Activated effector memory CD4-positive, alpha-beta T cell treated with Interleukin-2 at 50 U/mL for 16 hours (primary cell): ENCODE measurements around the gene ZNF560.

Experiments
- DNase-seq: peaks from one replicate; pipeline ENCODE4 v3.0.0-alpha.2; 2020

The ZNF560 gene

GRCh38 chr19:9435279-9436268 lies 62.8 kb downstream of the ZNF560 start, which contains the start of gene ZNF266:
Gene ZNF266 (minus strand): TSS chr19:9435573. CDS start chr19:9420089, 15,484 bp downstream.
- DNase-seq, result peak; percentile 87

GRCh38 chr19:9431475-9431874 lies 66.9 kb downstream of the ZNF560 start:
- DNase-seq, result peak; percentile 14

GRCh38 chr19:9430444-9430843 lies 68.0 kb downstream of the ZNF560 start:
- DNase-seq, result no peak

GRCh38 chr19:9427941-9428340 lies 70.5 kb downstream of the ZNF560 start:
- DNase-seq, result no peak
